Colon (tissue), 2 donors: Measurements from ENCODE around the gene SAV1.
"Not testable (repeated sequence)": the region's sequence is repeated elsewhere in the genome, so short reads cannot be mapped to it uniquely, and the experiment has no call there.

Experiments
- FAIRE-seq: peaks from 2 replicates; lab custom pipeline; 2012; peaks lifted over from hg19 to GRCh38; lab: Jason Lieb, UNC
- donor health status: control.
- donor health status: control.

The SAV1 gene

GRCh38 chr14:50665300-50665699 is 2.8 kb downstream of the SAV1 start:
- FAIRE-seq, result not testable (repeated sequence)

GRCh38 chr14:50664579-50664978 is 3.5 kb downstream of the SAV1 start:
- FAIRE-seq, result not testable (repeated sequence)

- no peak for FAIRE-seq
Observed at GRCh38 chr14:50659327-50659974, 8.7 kb downstream of the SAV1 start.

GRCh38 chr14:50658203-50658602 is 9.9 kb downstream of the SAV1 start:
- FAIRE-seq, result no peak

GRCh38 chr14:50657753-50658152 is 10.4 kb downstream of the SAV1 start:
- FAIRE-seq, result no peak

GRCh38 chr14:50656776-50657175 is 11.3 kb downstream of the SAV1 start:
- FAIRE-seq, result no peak

GRCh38 chr14:50649691-50650090 is 18.4 kb downstream of the SAV1 start:
- no peak for FAIRE-seq

GRCh38 chr14:50647753-50648152 is 20.4 kb downstream of the SAV1 start:
- FAIRE-seq, result no peak

GRCh38 chr14:50647282-50647681 is 20.8 kb downstream of the SAV1 start:
- FAIRE-seq, result no peak

- FAIRE-seq, result no peak
Observed at GRCh38 chr14:50635141-50635540, 33.0 kb downstream of the SAV1 start.

GRCh38 chr14:50633954-50634353 is 34.2 kb downstream of the SAV1 start:
- FAIRE-seq, result no peak

GRCh38 chr14:50631408-50631821 is 36.7 kb downstream of the SAV1 start:
- FAIRE-seq, result no peak

GRCh38 chr14:50624947-50625346 is 43.2 kb downstream of the SAV1 start:
- not testable (repeated sequence) for FAIRE-seq

- no peak for FAIRE-seq
Observed at GRCh38 chr14:50624447-50624846, 43.7 kb downstream of the SAV1 start.

- no peak for FAIRE-seq
Observed at GRCh38 chr14:50622978-50623377, 45.1 kb downstream of the SAV1 start.

GRCh38 chr14:50620341-50620740 is 47.8 kb downstream of the SAV1 start:
- no peak for FAIRE-seq

- FAIRE-seq, result no peak
Observed at GRCh38 chr14:50619569-50620141, 48.5 kb downstream of the SAV1 start.

GRCh38 chr14:50616275-50616674 is 51.8 kb downstream of the SAV1 start:
- FAIRE-seq, result no peak

GRCh38 chr14:50615552-50615951 is 52.6 kb downstream of the SAV1 start:
- no peak for FAIRE-seq

GRCh38 chr14:50615056-50615455 is 53.0 kb downstream of the SAV1 start:
- no peak for FAIRE-seq

GRCh38 chr14:50612806-50613205 is 55.3 kb downstream of the SAV1 start:
- FAIRE-seq, result no peak

- no peak for FAIRE-seq
Observed at GRCh38 chr14:50610465-50610864, 57.6 kb downstream of the SAV1 start.

GRCh38 chr14:50608302-50608851 is 59.7 kb downstream of the SAV1 start:
- FAIRE-seq, result no peak

GRCh38 chr14:50607761-50608160 is 60.3 kb downstream of the SAV1 start:
- FAIRE-seq, result no peak
